ENCODE data around the gene GRB14. TPM values are rescaled to one million over a fixed set of nuclear protein-coding genes. Genes with fewer than 3 reads are reported as not detected.
A peak's percentile ranks its signal among the peaks of the same experiment; 100 is the strongest.

Gene GRB14
- total and polyA plus RNA-seq, 2 of the 13 experiments (the other 11 are each of a cell fraction or from before 2014, with no cell fraction given), result 4.6 to 5.8 TPM

DNA sequence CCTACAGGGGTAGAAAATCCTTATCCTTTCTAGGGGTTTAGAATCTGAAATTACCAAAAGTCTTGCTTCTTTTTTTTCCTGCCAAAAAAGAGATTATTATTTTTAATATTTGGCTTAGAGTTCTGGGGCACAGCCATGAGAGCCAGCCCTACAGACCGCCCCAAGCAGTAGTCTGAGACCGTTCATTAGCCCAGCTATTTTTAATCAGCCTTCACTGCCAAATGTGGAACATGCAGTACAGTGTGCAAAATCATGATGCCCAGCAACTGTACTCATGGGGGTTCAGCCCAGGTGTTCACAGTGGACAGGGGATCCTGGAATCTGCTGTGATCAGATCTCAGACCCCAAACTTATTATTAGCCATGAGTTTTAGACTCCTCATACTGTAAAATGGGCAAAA is 60.4 kb downstream of the GRB14 start:
- Histone ChIP-seq H2AFZ (ENCODE audit: low read length) (no peak overlapping the region), H3K79me2 (ENCODE audit: insufficient read depth, low read length) (no peaks in the 10 kb centered on the region), H3K27me3 (ENCODE audit: control insufficient read depth in 1 of 2, insufficient read depth in 2 of 2, low read length in 2 of 2) (no peaks in the 10 kb centered on the region), H4K20me1 (ENCODE audit: insufficient read depth, low read length) (no peaks in the 10 kb centered on the region), H3K4me3 (replicated peaks in 1 of 3; ENCODE audit: insufficient read depth in 1 of 3, low read depth in 2 of 3, low read length in 3 of 3) (no peak overlapping the region), H3K4me1 (ENCODE audit: insufficient read depth, low read length) (no peaks in the 10 kb centered on the region), H3K36me3 (replicated peaks in 1 of 2; ENCODE audit: control insufficient read depth in 1 of 2, insufficient read depth in 2 of 2, low read length in 2 of 2) (no peaks in the 10 kb centered on the region), H3K27ac (ENCODE audit: extremely low read length, insufficient read depth, low read length) (no peak overlapping the region), H3K9me3 (ENCODE audit: low read length) (no peaks in the 10 kb centered on the region), H3K9ac (ENCODE audit: insufficient read depth, low read depth, low read length) (no peak overlapping the region), H3K4me2 (ENCODE audit: low read depth, low read length) (no peak overlapping the region)
- ChIA-PET POLR2A (no interaction called here), CTCF (ENCODE audit: low intra/inter-chr PET ratio, low total read pairs) (interaction anchor here (1.4 to 7.1 kb wide), 3 partner anchors 39 to 156 kb away, joined by 3 to 166 read pairs (median 29); no protein-coding TSS in a partner anchor)
- BruUV-seq (replicated peaks), result no TSS peak
- ATAC-seq (no peak), FAIRE-seq (no peak), DNase-seq (ENCODE audit: low spot score) (no peak)
- WGBS (ENCODE audit: low lambda C conversion rate), result 90% methylated on average over 2 of the region's 2 CpGs
- TF ChIP-seq EP300 (IDR thresholded peaks at IDR 0.05; ENCODE audit: low read depth in 2 of 2, low read length in 2 of 2) (no peak), EP300 (CRISPR knock-in tag; IDR thresholded peaks at IDR 0.05; ENCODE audit: borderline replicate concordance) (no peak), JUNB (CRISPR knock-in tag; IDR thresholded peaks at IDR 0.05; ENCODE audit: borderline replicate concordance) (no peak), BRCA1 (CRISPR knock-in tag; IDR thresholded peaks at IDR 0.05) (no peak)
- TF ChIP-seq, protein P1, sequence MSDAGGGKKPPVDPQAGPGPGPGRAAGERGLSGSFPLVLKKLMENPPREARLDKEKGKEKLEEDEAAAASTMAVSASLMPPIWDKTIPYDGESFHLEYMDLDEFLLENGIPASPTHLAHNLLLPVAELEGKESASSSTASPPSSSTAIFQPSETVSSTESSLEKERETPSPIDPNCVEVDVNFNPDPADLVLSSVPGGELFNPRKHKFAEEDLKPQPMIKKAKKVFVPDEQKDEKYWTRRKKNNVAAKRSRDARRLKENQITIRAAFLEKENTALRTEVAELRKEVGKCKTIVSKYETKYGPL (CRISPR knock-in tag; IDR thresholded peaks at IDR 0.05), result no peak
- intact Hi-C loops (cut with micrococcal nuclease; ENCODE audit: unreplicated experiment), result loop anchor here (1.0 to 10.0 kb wide), 4 partner anchors 16 to 354 kb away; no protein-coding TSS in a partner anchor
- in situ Hi-C loops (cut with HindIII; ENCODE audit: extremely low pct_ligation_motif_present, low pct_unique_long_range_greater_than_20kb), result no loop called here

DNA sequence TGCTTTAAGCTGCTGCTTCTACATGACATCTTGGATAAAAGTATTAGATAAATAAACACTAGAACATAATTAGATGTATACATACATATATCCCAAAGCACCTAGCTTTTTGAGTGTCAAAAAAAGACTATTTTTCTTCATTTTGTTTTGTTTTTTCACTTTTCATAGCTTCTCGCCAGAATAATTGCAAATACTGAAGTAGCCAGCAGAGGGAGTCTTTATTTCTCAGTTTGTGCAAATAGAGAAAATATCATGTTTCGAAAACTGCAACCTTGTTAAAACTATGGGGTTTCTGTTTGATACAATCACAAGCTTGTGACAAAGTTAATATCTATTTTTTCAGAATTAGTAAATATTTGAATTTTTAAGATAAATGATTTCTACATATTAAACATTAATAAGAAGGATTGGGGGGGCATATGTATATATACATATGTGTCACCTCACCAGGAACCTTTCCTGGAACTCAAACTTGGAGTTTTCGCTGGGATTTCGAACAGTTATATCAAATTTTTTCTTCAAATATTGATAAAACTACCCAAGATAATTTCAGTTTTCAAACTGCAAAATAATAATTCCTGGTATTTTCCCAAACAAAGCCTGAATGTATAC is 61.0 kb downstream of the GRB14 start:
- peak; percentile 26; the same call in 1 of the 3 replicates for ATAC-seq
- BruUV-seq (replicated peaks), result no TSS peak
- TF ChIP-seq PBX2 (CRISPR knock-in tag; IDR thresholded peaks at IDR 0.05), result no peak
- TF ChIP-seq, protein P2, sequence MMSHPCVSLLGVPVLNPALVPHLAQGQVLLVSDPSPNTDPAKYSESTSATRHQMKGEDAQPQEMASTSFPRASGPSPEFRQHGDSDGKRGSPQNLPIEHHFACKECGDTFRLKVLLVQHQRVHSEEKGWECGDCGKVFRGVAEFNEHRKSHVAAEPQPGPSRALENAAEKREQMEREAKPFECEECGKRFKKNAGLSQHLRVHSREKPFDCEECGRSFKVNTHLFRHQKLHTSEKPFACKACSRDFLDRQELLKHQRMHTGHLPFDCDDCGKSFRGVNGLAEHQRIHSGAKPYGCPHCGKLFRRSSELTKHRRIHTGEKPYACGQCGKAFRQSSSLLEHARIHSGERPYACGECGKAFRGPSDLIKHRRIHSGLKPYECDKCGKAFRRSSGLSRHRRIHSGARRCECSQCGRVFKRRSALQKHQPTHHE (CRISPR knock-in tag; IDR thresholded peaks at IDR 0.05; ENCODE audit: borderline replicate concordance), result no peak
- TF ChIP-seq KDM2A (CRISPR knock-in tag; IDR thresholded peaks at IDR 0.05; ENCODE audit: borderline replicate concordance, low read depth), result no peak
- no peak for TF ChIP-seq SRSF4 (IDR thresholded peaks at IDR 0.05; ENCODE audit: low read depth, low read length, poor library complexity, severe bottlenecking)
- TF ChIP-seq ZNF225 (CRISPR knock-in tag; IDR thresholded peaks at IDR 0.05), result no peak
- peak; percentile 74 for TF ChIP-seq CTCF (CRISPR knock-in tag; IDR thresholded peaks at IDR 0.05)
- no peak for TF ChIP-seq ZNF737 (CRISPR knock-in tag; IDR thresholded peaks at IDR 0.05; ENCODE audit: borderline replicate concordance)

More for the DNA sequence above, 61.0 kb downstream of the GRB14 start:
- Histone ChIP-seq H4K20me1 (ENCODE audit: insufficient read depth, low read length) (no peaks in the 10 kb centered on the region), H3K9ac (ENCODE audit: insufficient read depth, low read depth, low read length) (no peak overlapping the region), H3K27ac (ENCODE audit: extremely low read length, insufficient read depth, low read length) (no peak overlapping the region), H3K4me2 (ENCODE audit: low read depth, low read length) (no peak overlapping the region), H3K36me3 (replicated peaks in 1 of 2; ENCODE audit: control insufficient read depth in 1 of 2, insufficient read depth in 2 of 2, low read length in 2 of 2) (no peaks in the 10 kb centered on the region), H2AFZ (ENCODE audit: low read length) (no peak overlapping the region), H3K9me3 (ENCODE audit: low read length) (no peaks in the 10 kb centered on the region), H3K79me2 (ENCODE audit: insufficient read depth, low read length) (no peaks in the 10 kb centered on the region), H3K27me3 (ENCODE audit: control insufficient read depth in 1 of 2, insufficient read depth in 2 of 2, low read length in 2 of 2) (no peaks in the 10 kb centered on the region), H3K4me1 (ENCODE audit: insufficient read depth, low read length) (no peaks in the 10 kb centered on the region), H3K4me3 (replicated peaks in 1 of 3; ENCODE audit: insufficient read depth in 1 of 3, low read depth in 2 of 3, low read length in 3 of 3) (no peak overlapping the region)
- in situ Hi-C loops (cut with HindIII; ENCODE audit: extremely low pct_ligation_motif_present, low pct_unique_long_range_greater_than_20kb) (no loop called here), intact Hi-C loops (cut with micrococcal nuclease; ENCODE audit: unreplicated experiment) (loop anchor here (1.0 to 10.0 kb wide), 4 partner anchors 17 to 355 kb away; no protein-coding TSS in a partner anchor)
- peak; percentile 76 for FAIRE-seq
- CTCF ChIA-PET (ENCODE audit: low intra/inter-chr PET ratio, low total read pairs), result interaction anchor here (1.2 to 7.1 kb wide), 4 partner anchors 36 to 157 kb away, joined by 3 to 166 read pairs (median 17); no protein-coding TSS in a partner anchor
- DNase-seq (ENCODE audit: low spot score), result peak; percentile 49
- WGBS (ENCODE audit: low lambda C conversion rate), result 26% methylated on average over 4 of the region's 4 CpGs
- POLR2A ChIA-PET, result no interaction called here
